SJSA1 (cell line): ENCODE data around the gene ELP4. TPM values are rescaled to one million over a fixed set of nuclear protein-coding genes. Genes with fewer than 3 reads are reported as not detected.

Experiments
- DNase-seq, 2 experiments: peaks; one replicate each; pipeline ENCODE4 v3.0.0-alpha.2; 2015 to 2020; ENCODE audit warnings: low spot score in 2 of 2, low read depth in 1 of 2
- H3K27ac ChIP-seq: fragments of 250-450 bp; sonication (Bioruptor Pico); 2 replicates; pipeline ENCODE4 v1.5.1; 2020; ENCODE audit warnings: mild to moderate bottlenecking, moderate library complexity
- H3K27me3 ChIP-seq: fragments of 250-450 bp; sonication (Bioruptor Pico); replicated peaks from 2 replicates; pipeline ENCODE4 v1.5.1; 2020; ENCODE audit warnings: mild to moderate bottlenecking, moderate library complexity
- H3K36me3 ChIP-seq: fragments of 250-450 bp; sonication (Bioruptor Pico); 2 replicates; pipeline ENCODE4 v1.5.1; 2020; ENCODE audit warnings: mild to moderate bottlenecking
- H3K4me1 ChIP-seq: fragments of 250-450 bp; sonication (Bioruptor Pico); replicated peaks from 2 replicates; pipeline ENCODE4 v1.6.1; 2021; ENCODE audit warnings: mild to moderate bottlenecking
- H3K4me3 ChIP-seq: fragments of 250-450 bp; sonication (Bioruptor Pico); 2 replicates; pipeline ENCODE4 v1.5.1; 2020; ENCODE audit warnings: mild to moderate bottlenecking
- H3K9me3 ChIP-seq: fragments of 250-450 bp; sonication (Bioruptor Pico); replicated peaks from 2 replicates; pipeline ENCODE4 v1.5.1; 2020; ENCODE audit warnings: mild to moderate bottlenecking
- total RNA-seq: library from RNA; depleted of rRNA; stranded (reverse); fragments of >200 nt; shearing (Covaris generic); gene quantifications from 2 replicates; pipeline ENCODE4 v1.2.3, GENCODE V29; 2014

The ELP4 gene
- total RNA-seq, 1 experiment from 2014 or later, result 33.8 TPM

GRCh38 chr11:31640611-31641010 lies 131.0 kb downstream of the ELP4 start:
- H3K36me3 ChIP-seq, result no peaks in the 10 kb centered on the region
- H3K27ac ChIP-seq, result no peak overlapping the region
- no peaks in the 10 kb centered on the region for H3K27me3 ChIP-seq
- no peak for DNase-seq
- H3K4me1 ChIP-seq, result peaks cover 2% of the 10 kb centered on the region; the same call in 1 of the 2 replicates
- H3K9me3 ChIP-seq, result no peaks in the 10 kb centered on the region
- H3K4me3 ChIP-seq, result no peak overlapping the region

- no peaks in the 10 kb centered on the region for H3K36me3 ChIP-seq
- H3K9me3 ChIP-seq, result no peaks in the 10 kb centered on the region
- H3K27me3 ChIP-seq, result no peaks in the 10 kb centered on the region
- peak in 1 of 2 experiments; percentile 43 for DNase-seq
- H3K27ac ChIP-seq, result no peak overlapping the region
- H3K4me1 ChIP-seq, result peaks cover 10% of the 10 kb centered on the region
- H3K4me3 ChIP-seq, result no peak overlapping the region
Measured at GRCh38 chr11:31641477-31642062, 132.0 kb downstream of the ELP4 start.

GRCh38 chr11:31643857-31644256 lies 134.3 kb downstream of the ELP4 start:
- H3K27ac ChIP-seq, result no peak overlapping the region

GRCh38 chr11:31645747-31646146 lies 136.2 kb downstream of the ELP4 start:
- Histone ChIP-seq H3K27ac (peak overlapping the region; percentile 55), H3K4me3 (no peak overlapping the region)
- peak; percentile 36 to 58 for DNase-seq

More at GRCh38 chr11:31643857-31644256, 134.3 kb downstream of the ELP4 start:
- Histone ChIP-seq H3K27me3 (no peaks in the 10 kb centered on the region), H3K4me3 (no peak overlapping the region), H3K4me1 (peaks cover 10% of the 10 kb centered on the region), H3K36me3 (no peaks in the 10 kb centered on the region), H3K9me3 (no peaks in the 10 kb centered on the region)
- DNase-seq, result no peak

GRCh38 chr11:31646216-31646615 lies 136.6 kb downstream of the ELP4 start:
- Histone ChIP-seq H3K4me3 (no peak overlapping the region), H3K27me3 (no peaks in the 10 kb centered on the region), H3K4me1 (peaks cover 10% of the 10 kb centered on the region), H3K36me3 (no peaks in the 10 kb centered on the region), H3K27ac (peak overlapping the region; percentile 55), H3K9me3 (no peaks in the 10 kb centered on the region)
- no peak for DNase-seq

More at GRCh38 chr11:31645747-31646146, 136.2 kb downstream of the ELP4 start:
- Histone ChIP-seq H3K36me3 (no peaks in the 10 kb centered on the region), H3K9me3 (no peaks in the 10 kb centered on the region), H3K27me3 (no peaks in the 10 kb centered on the region), H3K4me1 (peaks cover 10% of the 10 kb centered on the region)

- H3K27me3 ChIP-seq, result no peaks in the 10 kb centered on the region
- no peaks in the 10 kb centered on the region for H3K9me3 ChIP-seq
- no peak for DNase-seq
- no peak overlapping the region for H3K27ac ChIP-seq
- H3K36me3 ChIP-seq, result no peaks in the 10 kb centered on the region
- no peak overlapping the region for H3K4me3 ChIP-seq
- peaks cover 10% of the 10 kb centered on the region for H3K4me1 ChIP-seq
Measured at GRCh38 chr11:31649129-31649966, 139.8 kb downstream of the ELP4 start.

- no peak overlapping the region for H3K27ac ChIP-seq
- no peaks in the 10 kb centered on the region for H3K9me3 ChIP-seq
- no peaks in the 10 kb centered on the region for H3K27me3 ChIP-seq
- H3K4me3 ChIP-seq, result no peak overlapping the region
- no peaks in the 10 kb centered on the region for H3K36me3 ChIP-seq
- DNase-seq, result no peak
- H3K4me1 ChIP-seq, result peaks cover 11% of the 10 kb centered on the region
Measured at GRCh38 chr11:31651208-31651607, 141.6 kb downstream of the ELP4 start.

GRCh38 chr11:31651822-31652221 lies 142.3 kb downstream of the ELP4 start:
- H3K27ac ChIP-seq, result no peak overlapping the region
- no peaks in the 10 kb centered on the region for H3K36me3 ChIP-seq
- H3K4me1 ChIP-seq, result peaks cover 15% of the 10 kb centered on the region
- H3K4me3 ChIP-seq, result no peak overlapping the region
- H3K27me3 ChIP-seq, result no peaks in the 10 kb centered on the region
- no peak for DNase-seq
- H3K9me3 ChIP-seq, result no peaks in the 10 kb centered on the region

GRCh38 chr11:31652528-31652927 lies 143.0 kb downstream of the ELP4 start:
- Histone ChIP-seq H3K4me3 (no peak overlapping the region), H3K36me3 (no peaks in the 10 kb centered on the region), H3K27ac (no peak overlapping the region), H3K9me3 (no peaks in the 10 kb centered on the region), H3K27me3 (no peaks in the 10 kb centered on the region), H3K4me1 (peaks cover 21% of the 10 kb centered on the region)
- no peak for DNase-seq

- H3K27me3 ChIP-seq, result no peaks in the 10 kb centered on the region
- peak; percentile 46 to 72 for DNase-seq
- H3K9me3 ChIP-seq, result no peaks in the 10 kb centered on the region
- H3K27ac ChIP-seq, result peak overlapping the region; percentile 47; the same call in 1 of the 2 replicates
- H3K4me1 ChIP-seq, result peaks cover 21% of the 10 kb centered on the region
- no peaks in the 10 kb centered on the region for H3K36me3 ChIP-seq
- H3K4me3 ChIP-seq, result no peak overlapping the region
Measured at GRCh38 chr11:31655483-31655882, 145.9 kb downstream of the ELP4 start.

- Histone ChIP-seq H3K27ac (peak overlapping the region; percentile 47), H3K9me3 (no peaks in the 10 kb centered on the region), H3K4me3 (no peak overlapping the region), H3K27me3 (no peaks in the 10 kb centered on the region), H3K36me3 (no peaks in the 10 kb centered on the region), H3K4me1 (peaks cover 21% of the 10 kb centered on the region)
- peak in 1 of 2 experiments; percentile 14 for DNase-seq
Measured at GRCh38 chr11:31656051-31656450, 146.5 kb downstream of the ELP4 start.

GRCh38 chr11:31657091-31657490 lies 147.5 kb downstream of the ELP4 start:
- no peaks in the 10 kb centered on the region for H3K9me3 ChIP-seq
- no peak overlapping the region for H3K27ac ChIP-seq
- no peak overlapping the region for H3K4me3 ChIP-seq
- peak in 1 of 2 experiments; percentile 40 for DNase-seq
- no peaks in the 10 kb centered on the region for H3K36me3 ChIP-seq
- no peaks in the 10 kb centered on the region for H3K27me3 ChIP-seq
- peaks cover 21% of the 10 kb centered on the region for H3K4me1 ChIP-seq

- H3K27ac ChIP-seq, result no peak overlapping the region
- no peak for DNase-seq
- H3K9me3 ChIP-seq, result no peaks in the 10 kb centered on the region
- H3K36me3 ChIP-seq, result no peaks in the 10 kb centered on the region
- no peaks in the 10 kb centered on the region for H3K4me1 ChIP-seq
- no peak overlapping the region for H3K4me3 ChIP-seq
- no peaks in the 10 kb centered on the region for H3K27me3 ChIP-seq
Measured at GRCh38 chr11:31664129-31664528, 154.6 kb downstream of the ELP4 start.

- no peak overlapping the region for H3K4me3 ChIP-seq
- no peaks in the 10 kb centered on the region for H3K27me3 ChIP-seq
- no peaks in the 10 kb centered on the region for H3K4me1 ChIP-seq
- H3K9me3 ChIP-seq, result no peaks in the 10 kb centered on the region
- H3K36me3 ChIP-seq, result no peaks in the 10 kb centered on the region
- no peak overlapping the region for H3K27ac ChIP-seq
- DNase-seq, result no peak
Measured at GRCh38 chr11:31664954-31665353, 155.4 kb downstream of the ELP4 start.
